Measurements from ENCODE around the gene BRSK1.

Gene BRSK1

DNA sequence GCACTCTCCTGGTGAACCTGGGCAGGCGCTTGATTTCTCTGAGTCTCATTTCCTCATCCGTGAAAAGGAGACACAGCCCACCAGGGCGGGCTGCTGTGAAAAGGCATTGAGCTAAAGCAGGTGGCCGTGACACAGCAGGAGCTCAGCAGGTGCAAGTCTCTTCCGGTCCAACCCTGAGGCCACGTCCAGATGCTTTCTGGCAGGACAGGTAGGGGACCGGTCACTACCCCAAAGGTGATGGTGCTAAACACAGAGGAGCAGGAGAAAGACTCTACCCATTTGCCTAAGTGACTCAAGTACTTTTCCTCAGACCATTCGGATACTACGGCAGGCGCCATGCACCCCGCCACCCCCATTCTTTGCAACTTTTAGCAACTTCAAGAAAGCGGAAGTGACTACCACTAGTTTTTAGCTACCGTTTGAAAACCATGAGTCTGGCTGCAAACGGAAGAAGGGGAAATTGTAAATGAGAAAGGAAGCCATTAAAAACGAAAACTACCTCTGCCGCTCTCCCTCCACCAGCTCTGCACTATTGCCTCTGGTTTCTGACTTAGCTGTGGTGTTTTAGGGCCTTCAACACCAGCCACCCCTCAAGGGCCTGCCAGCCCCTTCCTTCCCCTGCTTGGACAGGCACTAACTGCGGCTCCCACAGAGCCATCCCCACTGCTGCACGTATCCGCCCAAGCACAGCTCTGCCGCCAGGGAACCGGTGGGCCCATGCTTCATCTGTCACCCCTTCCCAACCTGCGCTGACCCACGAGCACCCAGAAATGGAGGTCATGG, 29.8 kb upstream of the BRSK1 start:
- DNase-seq (ENCODE audit: low read depth), result no peak

DNA sequence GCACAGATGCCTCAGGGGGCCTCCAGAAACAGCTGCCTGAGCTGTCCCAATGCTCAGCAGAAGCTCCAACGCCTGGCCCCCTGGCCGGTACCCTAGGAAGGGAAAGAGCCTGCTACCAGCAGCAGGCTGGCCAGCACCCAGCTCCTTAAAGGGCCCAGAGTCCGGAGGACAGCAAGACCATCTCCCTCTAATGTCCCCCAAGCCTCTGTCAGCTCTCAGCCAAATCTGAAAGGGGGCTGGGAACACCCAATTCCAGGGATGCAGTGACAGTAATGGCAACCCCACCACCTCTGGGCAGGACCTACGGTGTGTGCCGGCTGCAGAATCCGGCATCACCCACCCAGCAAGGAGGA, 29.2 kb upstream of the BRSK1 start:
- no peak for DNase-seq (ENCODE audit: low read depth)

DNA sequence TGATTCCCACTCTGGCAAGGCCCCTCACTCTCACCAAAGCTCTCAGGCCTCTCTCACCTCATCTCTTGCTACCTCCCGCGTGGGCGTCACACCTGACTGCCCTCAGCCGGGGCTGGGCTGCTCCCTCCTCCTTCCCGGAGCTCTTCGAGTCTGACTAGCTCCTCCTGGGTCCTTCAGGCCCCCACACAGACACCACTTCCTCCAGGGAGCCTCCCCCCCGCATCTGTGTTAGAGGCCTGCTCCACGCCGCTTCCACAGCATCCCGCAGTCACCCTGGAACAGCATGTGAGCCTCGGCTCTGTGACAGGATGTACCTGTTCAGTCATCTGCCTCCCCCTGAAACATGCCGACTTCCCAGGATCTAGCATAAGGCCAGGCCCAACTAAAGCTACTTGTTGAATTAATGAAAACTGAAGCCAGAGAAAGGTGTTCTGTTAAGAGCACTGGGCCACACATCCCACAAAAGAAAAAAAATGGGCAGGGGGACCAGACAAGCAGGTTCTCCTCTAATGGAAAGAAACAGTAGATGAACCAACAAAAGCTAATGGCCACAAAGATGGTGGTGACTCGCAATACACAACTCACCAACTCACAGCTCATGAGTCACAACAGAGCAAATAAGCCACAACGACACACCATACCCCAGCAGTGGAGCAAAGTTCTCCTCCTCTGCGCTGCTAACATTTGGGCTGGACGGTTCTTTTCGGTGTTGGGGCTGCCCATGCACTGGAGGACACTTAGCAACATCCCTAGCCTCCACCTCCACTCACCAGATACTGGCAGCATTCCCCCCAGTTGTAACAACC, 28.0 kb upstream of the BRSK1 start:
- peak; percentile 42 for DNase-seq (ENCODE audit: low read depth)

DNA sequence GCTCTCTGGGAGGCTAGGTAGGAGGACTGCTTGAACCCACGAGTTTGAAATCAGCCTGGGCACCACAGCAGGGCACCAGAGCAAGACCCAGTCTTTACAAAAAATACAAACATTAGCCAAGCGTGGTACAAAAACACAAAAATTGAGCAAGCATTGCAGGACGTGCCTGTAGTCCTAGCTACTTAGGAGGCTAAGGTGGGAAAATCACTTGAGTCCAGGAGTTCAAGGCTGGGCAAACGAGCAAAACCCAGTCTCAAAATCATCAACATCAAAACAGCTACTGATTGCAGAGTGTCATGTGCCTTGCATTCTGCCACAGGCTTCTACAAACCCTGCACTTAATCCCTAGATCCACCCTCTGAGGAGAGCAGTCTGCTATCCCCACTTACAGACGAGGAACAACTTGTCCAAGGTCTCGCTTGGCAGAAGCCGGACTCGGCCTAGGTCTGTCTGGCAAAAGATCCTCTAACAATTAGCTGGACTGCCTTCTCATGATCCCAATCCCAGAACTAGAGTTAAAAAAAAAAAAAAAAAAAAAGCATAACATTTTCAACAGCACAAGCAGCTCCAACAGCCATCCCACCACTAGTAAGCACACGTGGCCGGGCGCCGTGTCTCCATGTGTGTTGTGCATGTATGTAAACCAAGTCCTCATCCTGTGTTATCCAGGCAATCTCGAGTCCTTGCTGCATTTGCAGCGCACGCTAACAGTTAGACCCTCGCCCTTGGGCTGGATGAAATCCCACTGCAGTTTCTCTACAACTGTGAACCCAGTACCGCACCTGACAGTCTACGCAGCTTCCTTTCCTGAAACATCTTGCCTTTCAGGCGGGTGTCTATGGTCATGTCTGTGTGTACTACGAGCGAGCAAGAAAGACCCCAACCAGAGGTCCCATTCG, 27.0 kb upstream of the BRSK1 start:
- peak; percentile 33 for DNase-seq (ENCODE audit: low read depth)

DNA sequence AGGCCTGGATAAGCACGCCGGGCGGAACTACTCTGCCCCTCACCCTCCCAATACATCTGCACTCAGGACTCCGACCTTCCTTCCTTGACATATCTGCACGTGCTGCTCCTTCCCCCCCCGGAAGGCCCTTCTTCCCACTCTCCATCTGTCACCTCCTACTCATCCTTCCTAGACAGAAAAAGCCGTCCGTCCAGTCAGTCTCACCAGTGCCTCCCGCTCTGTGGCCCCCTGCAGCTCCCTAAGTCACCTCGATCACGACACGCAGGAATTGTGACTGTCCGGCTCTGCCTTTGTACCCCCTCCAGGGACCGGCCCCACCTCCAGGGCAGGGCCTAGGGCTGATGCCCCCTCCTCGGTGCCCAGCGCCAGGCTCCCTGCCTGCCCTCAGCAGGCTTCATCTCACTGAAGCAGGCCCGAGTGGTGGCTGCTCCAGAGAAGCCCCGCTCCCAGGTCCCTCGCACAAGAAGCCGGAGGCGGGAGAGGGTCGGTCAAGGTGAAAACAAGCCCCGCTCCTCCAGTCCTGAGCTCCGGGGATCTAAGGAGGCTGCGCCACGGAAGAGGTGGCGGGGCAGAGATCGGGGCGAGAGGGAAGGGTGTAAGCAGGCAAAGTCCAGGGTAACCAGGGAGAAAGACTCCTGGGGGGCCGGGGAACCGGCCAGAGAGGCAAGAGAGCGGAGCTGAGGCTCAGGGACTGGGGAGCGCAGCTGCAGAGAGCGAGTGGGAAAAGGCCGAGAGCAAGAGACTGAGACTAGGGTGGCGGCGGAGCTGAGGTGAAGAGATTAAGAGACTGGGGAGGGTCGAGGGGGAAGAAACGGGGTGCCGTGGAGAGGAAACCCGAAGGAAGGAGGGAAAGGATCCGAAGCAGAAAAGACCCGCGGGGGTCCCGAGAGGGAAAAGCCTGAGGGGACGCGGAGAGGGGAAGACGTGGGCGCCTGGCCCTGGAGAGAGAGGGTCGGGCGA, 26.1 kb upstream of the BRSK1 start:
- DNase-seq (ENCODE audit: low read depth), result peak; percentile 14

DNA sequence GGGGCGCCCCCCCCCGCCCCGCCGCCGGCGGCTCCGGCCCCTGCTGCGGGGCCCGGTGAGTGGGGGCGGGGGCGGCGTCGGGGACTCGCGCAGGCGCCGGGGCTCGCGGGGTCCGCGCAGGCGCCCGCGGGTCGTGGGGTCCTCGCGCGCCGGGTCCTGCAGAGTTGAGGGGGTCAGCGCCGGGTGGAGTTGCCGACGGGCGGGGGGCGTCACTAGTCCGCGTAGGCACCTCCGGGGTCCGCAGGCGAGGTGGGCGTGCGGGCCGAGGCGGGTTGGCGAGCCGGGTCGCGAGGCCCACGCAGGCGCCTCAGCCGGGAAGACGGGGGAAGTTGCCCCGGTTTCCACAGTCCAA, 25.3 kb upstream of the BRSK1 start:
- no peak for DNase-seq (ENCODE audit: low read depth)

DNA sequence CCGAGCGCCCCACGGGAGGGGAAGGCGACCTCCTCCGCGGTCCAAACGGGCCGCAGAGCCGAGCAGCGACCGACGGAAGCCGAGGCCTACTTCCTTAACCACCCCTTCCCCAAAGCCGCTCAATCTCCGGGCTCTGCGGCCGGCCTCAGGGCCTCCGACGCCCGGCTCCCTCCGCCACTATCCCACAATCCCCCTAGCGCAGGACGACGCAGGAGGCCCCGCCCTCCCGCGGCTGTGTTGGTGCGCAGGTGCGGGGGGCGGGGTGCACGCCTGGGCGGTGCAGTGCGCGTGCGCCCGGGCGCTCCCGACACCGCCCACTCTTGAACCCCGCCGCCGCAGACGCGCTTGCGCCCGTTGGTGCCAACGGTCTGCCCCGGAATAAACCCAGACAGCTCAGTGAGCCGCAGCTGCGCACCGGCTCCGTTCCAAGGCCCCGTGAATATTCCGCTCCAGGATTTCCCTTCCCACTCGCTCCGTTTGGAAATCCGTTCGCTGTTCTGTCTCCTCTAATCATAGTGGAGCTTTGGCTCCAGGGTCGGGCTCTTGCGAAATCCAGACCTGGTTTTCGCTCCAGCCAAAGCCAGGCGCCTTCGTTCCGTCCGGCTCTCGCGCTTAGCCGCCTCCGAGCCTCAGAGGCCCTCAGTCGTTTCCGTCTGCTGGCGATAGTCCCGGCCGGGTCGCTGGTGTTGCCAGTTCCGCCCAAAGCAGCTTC, 24.8 kb upstream of the BRSK1 start, which contains the start of gene PPP6R1:
Gene PPP6R1 (minus strand): TSS at position 190 of the 712 bp plus-strand sequence. CDS start 11,914 bp downstream, outside the sequence.
- DNase-seq (ENCODE audit: low read depth), result peak; percentile 99

DNA sequence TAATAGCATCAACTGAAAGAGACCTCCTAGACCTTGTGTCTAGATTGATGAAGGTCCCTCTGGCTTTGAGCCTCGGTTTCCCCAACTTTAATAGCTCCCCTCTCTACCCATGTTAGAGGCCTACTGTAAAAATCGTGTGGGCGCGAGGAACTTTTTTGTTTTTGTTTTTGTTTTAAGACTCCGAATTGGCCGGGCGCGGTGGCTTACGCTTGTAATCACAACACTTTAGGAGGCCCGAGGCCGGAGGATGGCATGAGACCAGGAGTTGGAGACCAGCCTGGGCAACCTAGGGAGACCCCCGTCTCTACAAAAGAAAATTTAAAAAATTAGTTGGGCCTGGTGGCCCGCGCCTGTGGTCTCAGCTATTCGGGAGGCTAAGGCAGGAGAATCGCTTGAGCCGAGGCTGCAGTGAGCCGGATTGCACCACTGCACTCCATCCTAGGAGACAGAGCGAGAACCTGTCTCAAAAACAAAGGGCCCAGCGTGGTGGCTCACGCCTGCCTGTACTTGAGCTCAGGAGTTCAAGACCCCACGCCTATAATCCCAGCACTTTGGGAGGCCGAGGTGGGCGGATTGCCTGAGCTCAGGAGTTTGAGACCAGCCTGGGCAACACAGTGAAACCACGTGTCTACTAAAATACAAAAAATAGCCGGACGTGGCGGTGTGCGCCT, 24.1 kb upstream of the BRSK1 start:
- DNase-seq (ENCODE audit: low read depth), result peak; percentile 17

DNA sequence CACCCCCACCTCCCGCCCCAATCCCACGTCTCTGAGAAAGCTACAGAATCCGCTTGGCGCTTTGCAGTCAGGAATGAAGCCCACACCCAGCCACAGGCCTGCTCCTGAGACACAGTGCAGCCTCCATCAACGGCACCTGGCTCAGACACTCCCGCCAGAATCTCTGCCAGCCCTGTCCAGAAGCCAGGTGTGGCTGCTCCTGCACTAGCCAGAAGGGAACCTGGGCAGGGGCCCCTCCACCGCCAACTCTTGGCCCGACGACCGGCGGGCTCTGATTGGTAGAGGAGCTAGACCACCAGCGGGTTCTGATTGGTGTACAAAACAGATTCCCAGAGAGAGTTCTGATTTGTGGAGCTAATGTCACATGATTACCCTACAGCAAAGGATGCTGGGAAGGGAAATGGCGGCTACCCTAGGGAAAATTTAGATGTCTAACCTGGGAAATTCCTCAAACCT, 22.1 kb upstream of the BRSK1 start:
- DNase-seq (ENCODE audit: low read depth), result no peak

DNA sequence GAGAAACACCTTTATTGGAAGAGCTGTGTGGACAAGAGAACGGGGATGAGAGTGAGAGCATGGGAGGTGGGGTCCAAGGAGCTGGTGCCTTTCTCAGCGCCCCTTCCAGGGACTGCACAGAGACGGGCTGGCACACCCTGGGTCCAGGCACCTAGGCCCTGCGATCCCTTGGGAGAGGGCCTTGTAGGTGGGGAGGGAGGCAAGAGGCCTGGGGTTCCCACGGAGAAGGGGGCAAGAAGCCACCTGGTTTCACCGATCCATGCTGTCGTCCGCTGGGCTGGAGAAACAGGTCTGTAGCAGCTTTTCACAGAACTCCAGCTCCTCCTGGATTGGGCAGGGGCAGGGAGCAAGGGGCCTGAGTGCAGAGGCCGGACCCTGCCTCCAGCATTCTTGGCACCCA, 21.4 kb upstream of the BRSK1 start:
- no peak for DNase-seq (ENCODE audit: low read depth)

DNA sequence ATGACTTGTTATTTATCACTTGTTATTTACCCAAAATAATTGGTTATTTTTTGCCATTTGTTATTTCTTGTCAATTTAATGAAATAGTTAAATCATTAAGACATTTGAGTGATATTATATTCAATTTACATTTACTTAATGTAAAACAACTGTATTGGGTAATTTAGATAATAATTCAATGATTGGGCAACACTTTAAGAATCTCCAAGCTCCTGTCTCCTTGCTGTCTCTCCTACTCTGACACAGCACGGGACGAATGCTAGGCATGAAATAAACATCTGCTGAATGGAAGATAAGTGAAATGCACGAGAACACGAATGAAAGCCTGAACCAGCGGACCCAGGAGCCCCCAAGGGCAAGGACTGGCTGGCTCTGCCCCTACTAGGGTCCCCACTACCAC, 19.3 kb upstream of the BRSK1 start:
- DNase-seq (ENCODE audit: low read depth), result peak; percentile 75

DNA sequence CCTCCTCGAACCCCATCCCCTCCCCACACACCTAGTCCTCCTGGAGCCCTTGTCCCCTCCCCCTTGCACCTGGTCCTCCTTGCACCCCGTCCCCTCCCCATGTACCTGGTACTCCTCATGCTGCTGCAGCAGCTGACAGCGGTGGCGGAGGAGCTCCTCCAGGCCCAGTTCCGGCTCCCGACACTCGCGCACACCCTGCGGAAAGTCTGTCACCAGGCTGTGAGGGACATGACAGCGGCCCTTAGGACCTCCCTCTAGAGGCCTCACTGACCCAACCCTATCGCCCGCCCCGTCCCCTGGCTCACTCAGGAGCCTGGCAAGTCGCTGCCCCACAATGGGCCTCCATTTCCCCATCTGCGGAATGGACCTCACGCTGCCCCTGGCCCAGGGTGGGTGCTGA, 18.6 kb upstream of the BRSK1 start:
- DNase-seq (ENCODE audit: low read depth), result no peak

DNA sequence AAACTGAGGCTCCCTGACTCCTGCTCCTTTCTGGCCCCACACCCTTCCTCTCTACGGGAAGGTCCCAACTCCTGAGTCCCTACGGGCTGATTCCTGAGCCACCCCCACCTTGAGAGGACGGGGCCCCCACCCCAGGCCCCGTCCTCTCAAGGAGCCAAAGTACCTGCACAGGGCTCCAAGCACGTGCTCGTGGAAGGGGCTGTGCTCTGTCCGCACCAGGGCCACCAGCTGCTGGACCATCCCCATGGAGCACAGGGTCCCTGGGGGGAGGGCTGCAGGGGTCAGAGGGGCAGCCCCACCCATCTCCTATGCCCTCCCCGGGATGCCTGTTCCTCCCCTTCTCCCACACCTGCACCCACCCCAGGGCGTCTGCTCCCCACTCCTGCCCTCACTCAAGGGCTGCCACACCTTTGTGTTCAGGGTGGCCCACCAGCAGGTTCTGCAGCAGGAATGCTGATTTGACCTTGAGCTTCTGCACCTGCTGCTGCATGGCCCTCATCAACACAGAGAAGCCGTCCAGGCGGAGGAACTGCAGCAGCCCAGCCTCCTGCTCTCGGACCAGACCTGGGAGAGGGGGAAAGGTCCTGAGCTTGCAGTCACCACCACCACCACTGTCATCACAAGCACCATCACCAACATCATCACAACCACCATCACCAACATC, 17.9 kb upstream of the BRSK1 start:
- no peak for DNase-seq (ENCODE audit: low read depth)

DNA sequence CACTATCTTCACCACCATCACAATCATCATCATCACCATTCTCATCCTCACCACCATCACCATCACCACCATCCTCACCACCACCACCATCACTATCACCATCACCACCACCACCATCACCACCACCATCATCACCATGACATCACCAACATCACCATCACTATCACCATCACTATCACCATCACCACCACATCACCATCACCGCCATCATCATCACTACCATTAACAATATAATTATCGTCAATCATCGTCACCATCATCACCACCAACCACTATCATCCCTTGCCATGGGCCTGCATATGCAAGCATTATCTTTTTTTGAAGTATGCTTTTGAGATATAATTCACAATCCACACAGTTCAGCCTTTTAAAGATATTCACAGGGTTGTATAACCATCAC, 17.4 kb upstream of the BRSK1 start:
- DNase-seq (ENCODE audit: low read depth), result no peak

DNA sequence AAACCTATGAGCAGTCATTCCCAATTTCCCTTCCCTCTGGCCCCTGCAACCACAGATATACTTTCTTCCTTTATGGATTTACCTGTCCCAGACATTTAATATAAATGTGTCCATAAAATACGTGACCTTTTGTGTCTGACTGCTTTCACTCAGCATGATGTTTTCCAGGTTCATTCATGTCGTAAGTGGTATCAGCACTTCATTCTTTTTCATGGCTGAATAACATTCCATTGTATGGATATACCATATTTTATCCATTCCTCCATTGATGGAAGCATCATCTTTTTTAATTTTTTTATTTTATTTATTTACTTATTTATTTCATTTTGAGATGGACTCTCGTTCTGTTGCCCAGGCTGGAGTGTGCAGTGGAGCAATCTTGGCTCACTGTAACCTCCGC, 17.0 kb upstream of the BRSK1 start:
- no peak for DNase-seq (ENCODE audit: low read depth)

DNA sequence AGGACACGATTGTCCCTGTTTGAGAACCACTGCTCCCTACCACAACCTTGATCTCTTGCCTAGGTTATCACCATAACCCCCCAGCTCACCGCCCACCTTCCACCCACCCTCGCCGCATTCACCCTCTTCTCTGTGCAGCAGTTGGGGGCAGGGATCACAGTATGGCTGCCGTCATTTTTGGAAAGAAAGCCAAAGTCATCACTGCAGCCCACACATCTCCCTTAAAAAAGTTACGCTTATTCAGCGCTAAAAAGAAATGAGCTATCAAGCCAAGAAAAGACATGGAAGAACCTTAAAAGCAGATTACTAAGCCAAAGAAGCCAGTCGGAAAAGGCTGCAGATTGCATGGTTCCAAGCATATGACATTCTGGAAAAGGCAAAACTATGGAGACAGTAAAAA, 14.5 kb upstream of the BRSK1 start:
- DNase-seq (ENCODE audit: low read depth), result no peak

DNA sequence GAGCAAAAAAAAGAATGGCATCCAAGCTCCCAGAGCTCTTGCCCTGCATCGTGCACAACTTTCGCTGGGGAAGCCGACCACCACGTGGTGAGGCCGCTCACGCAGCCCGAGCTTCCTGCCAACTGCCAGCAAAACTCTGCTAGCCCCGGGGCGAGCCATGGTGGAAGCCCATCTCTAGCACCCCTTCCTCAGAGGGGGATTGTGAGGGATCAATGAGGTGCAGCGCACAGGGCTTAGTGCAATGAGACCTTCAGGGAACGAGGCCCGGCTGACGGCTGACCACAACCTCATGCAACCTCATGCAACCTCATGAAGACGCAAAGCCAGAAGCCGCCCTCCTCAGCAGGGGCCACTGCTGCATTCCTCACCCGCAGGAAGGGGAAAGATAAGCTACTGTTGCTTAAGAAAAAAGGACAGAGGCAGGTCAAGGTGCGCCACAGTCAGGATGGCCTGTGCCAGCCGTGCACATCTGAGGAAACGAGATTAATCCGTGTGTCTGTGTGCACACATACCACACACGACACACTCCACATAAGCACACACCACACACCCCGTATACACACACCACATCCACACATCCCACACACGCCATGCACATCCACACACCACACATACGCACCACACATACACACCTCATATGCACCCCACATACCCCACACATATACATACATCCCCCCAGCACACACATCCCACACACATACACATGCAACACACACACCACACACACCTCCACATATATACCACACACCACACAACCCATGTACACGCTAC, 13.4 kb upstream of the BRSK1 start:
- no peak for DNase-seq (ENCODE audit: low read depth)

DNA sequence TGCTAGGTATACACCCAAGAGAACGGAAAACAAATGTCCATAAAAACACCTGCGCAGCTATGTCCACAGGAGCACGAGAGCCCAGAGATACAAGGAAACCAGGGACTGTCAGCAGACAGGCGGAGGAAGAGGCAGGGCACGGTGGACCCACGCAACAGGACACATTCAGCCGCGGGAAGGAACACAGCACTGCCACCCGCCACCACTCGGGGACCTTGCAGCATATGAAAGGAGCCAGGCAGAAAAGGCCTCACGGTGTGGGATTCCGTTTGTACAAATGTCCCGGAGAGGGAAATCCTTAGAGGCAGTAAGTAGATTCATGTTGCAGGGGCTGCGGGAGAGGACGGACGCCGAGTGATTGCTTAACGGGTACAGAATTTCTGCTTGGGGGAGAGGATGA, 11.7 kb upstream of the BRSK1 start:
- no peak for DNase-seq (ENCODE audit: low read depth)

All from amniotic epithelial cell (primary cell).